IPS-NIHi11 (cell line): ENCODE results near the gene EIF3K.

Source experiments
- DNase-seq: peaks from one replicate; pipeline ENCODE4 v3.0.0; 2012; ENCODE audit warnings: mixed read lengths, low spot score

Gene EIF3K

GRCh38 chr19:38649305-38650171 lies 30.6 kb downstream of the EIF3K start:
- no peak for DNase-seq

- no peak for DNase-seq
These were observed 31.3 kb downstream of the EIF3K start for GRCh38 chr19:38650172-38650775.

GRCh38 chr19:38650911-38651584 lies 32.1 kb downstream of the EIF3K start:
- DNase-seq = no peak

GRCh38 chr19:38653028-38653571 lies 34.1 kb downstream of the EIF3K start:
- no peak for DNase-seq

GRCh38 chr19:38654628-38655055 lies 35.7 kb downstream of the EIF3K start:
- no peak for DNase-seq

- DNase-seq = no peak
These were observed 36.3 kb downstream of the EIF3K start for GRCh38 chr19:38655148-38655824.

GRCh38 chr19:38656171-38656981 lies 37.4 kb downstream of the EIF3K start:
- DNase-seq = no peak

- DNase-seq = no peak
These were observed 38.7 kb downstream of the EIF3K start for GRCh38 chr19:38657633-38658222.

GRCh38 chr19:38658462-38659306 lies 39.7 kb downstream of the EIF3K start:
- no peak for DNase-seq

GRCh38 chr19:38660724-38661123 lies 41.7 kb downstream of the EIF3K start:
- DNase-seq = no peak

- DNase-seq = no peak
These were observed 42.1 kb downstream of the EIF3K start for GRCh38 chr19:38661136-38661535.

- no peak for DNase-seq
These were observed 43.0 kb downstream of the EIF3K start for GRCh38 chr19:38661996-38662395.

GRCh38 chr19:38662537-38663155 lies 43.7 kb downstream of the EIF3K start:
- no peak for DNase-seq

- no peak for DNase-seq
These were observed 44.2 kb downstream of the EIF3K start for GRCh38 chr19:38663156-38663651.

- no peak for DNase-seq
These were observed 45.0 kb downstream of the EIF3K start for GRCh38 chr19:38663957-38664502.

- DNase-seq = no peak
These were observed 45.7 kb downstream of the EIF3K start for GRCh38 chr19:38664503-38665211.

- DNase-seq = no peak
These were observed 46.4 kb downstream of the EIF3K start for GRCh38 chr19:38665219-38665931.
